ENCODE measurements around the gene VGF. TPM values are rescaled to one million over a fixed set of nuclear protein-coding genes. Genes with fewer than 3 reads are reported as not detected.

VGF gene
- total and polyA plus RNA-seq, 2 donors (not counting 3 experiments of a cell fraction or from before 2014, with no cell fraction given) = 0.03 TPM; not detected in 1

GRCh38 chr7:101155303-101155702 lies 10.1 kb downstream of the VGF start:
- BruUV-seq (replicated peaks) = TSS peak; percentile 25
- POLR2A ChIA-PET = interaction anchor here (0.7 kb wide), 1 partner anchor 54 kb away, joined by 3 read pairs; no protein-coding TSS in a partner anchor
- DNase-seq (ENCODE audit: low read depth, low spot score) (no peak), FAIRE-seq (no peak)
- Histone ChIP-seq H3K79me2 (ENCODE audit: control insufficient read depth, insufficient read depth, low read length) (peaks cover 10% of the 10 kb centered on the region), H3K27me3 (ENCODE audit: control insufficient read depth in 2 of 2, insufficient read depth in 2 of 2, low read length in 2 of 2) (peaks cover 0 to 4% of the 10 kb centered on the region in 2 experiments), H2AFZ (ENCODE audit: low read depth, low read length) (peak overlapping the region; percentile 62), H3K9ac (replicated peaks; ENCODE audit: extremely low read depth, insufficient read depth, low read length) (peak overlapping the region; percentile 64), H3K9me3 (replicated peaks; ENCODE audit: control insufficient read depth, insufficient read depth, low read length) (no peaks in the 10 kb centered on the region), H3K4me1 (ENCODE audit: control insufficient read depth, extremely low read depth, insufficient read depth, low read length) (peaks cover 6% of the 10 kb centered on the region), H3K4me2 (ENCODE audit: insufficient read depth, low read length) (peak overlapping the region; percentile 68), H3K27ac (ENCODE audit: insufficient read depth, low read depth, low read length) (no peak overlapping the region), H3K36me3 (ENCODE audit: control insufficient read depth in 2 of 2, extremely low read depth in 1 of 2, insufficient read depth in 2 of 2, low read length in 2 of 2) (peaks cover 5 to 19% of the 10 kb centered on the region in 2 experiments), H3K4me3 (replicated peaks in 1 of 3; ENCODE audit: insufficient read depth in 1 of 3, low read depth in 1 of 3, low read length in 3 of 3) (peak overlapping the region; percentile 61 to 84 (median 63)), H4K20me1 (replicated peaks; ENCODE audit: control insufficient read depth, extremely low read depth, insufficient read depth, low read length) (no peaks in the 10 kb centered on the region), H3K9me1 (replicated peaks; ENCODE audit: control insufficient read depth, extremely low read depth, insufficient read depth, low read length) (no peaks in the 10 kb centered on the region)
- dilution Hi-C loops (cut with MboI; ENCODE audit: extremely low pct_ligation_motif_present, low sequenced_read_pairs) (no loop called here), intact Hi-C loops (cut with micrococcal nuclease) (no loop called here)
- TF ChIP-seq FOS (IDR thresholded peaks at IDR 0.05; ENCODE audit: borderline replicate concordance, insufficient read depth, low read length) = no peak
- peak; percentile 6 for TF ChIP-seq EZH2 (IDR thresholded peaks at IDR 0.05; ENCODE audit: borderline replicate concordance, low read depth, low read length, severe bottlenecking)
- TF ChIP-seq JUN (IDR thresholded peaks at IDR 0.05; ENCODE audit: borderline replicate concordance, insufficient read depth, insufficient read length, low read depth) = no peak
- CTCF ChIA-PET = interaction anchor here (1.0 to 6.0 kb wide), 5 partner anchors 10 to 127 kb away, joined by 3 to 75 read pairs (median 12); partner anchors contain the start of genes PLOD3, VGF and ZNHIT1

- dilution Hi-C loops (cut with MboI; ENCODE audit: extremely low pct_ligation_motif_present, low sequenced_read_pairs) = no loop called here
- peaks cover 0 to 4% of the 10 kb centered on the region in 2 experiments for H3K27me3 ChIP-seq (ENCODE audit: control insufficient read depth in 2 of 2, insufficient read depth in 2 of 2, low read length in 2 of 2)
- CTCF ChIA-PET = interaction anchor here (1.0 to 6.0 kb wide), 6 partner anchors 11 to 128 kb away, joined by 3 to 75 read pairs (median 10); partner anchors contain the start of genes PLOD3, VGF and ZNHIT1
- BruUV-seq (replicated peaks) = no TSS peak
- peak overlapping the region; percentile 64 for H3K9ac ChIP-seq (replicated peaks; ENCODE audit: extremely low read depth, insufficient read depth, low read length)
- no peak overlapping the region for H3K27ac ChIP-seq (ENCODE audit: insufficient read depth, low read depth, low read length)
- POLR2A ChIA-PET = interaction anchor here (0.7 kb wide), 1 partner anchor 54 kb away, joined by 3 read pairs; no protein-coding TSS in a partner anchor
- H4K20me1 ChIP-seq (replicated peaks; ENCODE audit: control insufficient read depth, extremely low read depth, insufficient read depth, low read length) = no peaks in the 10 kb centered on the region
- H3K79me2 ChIP-seq (ENCODE audit: control insufficient read depth, insufficient read depth, low read length) = peaks cover 10% of the 10 kb centered on the region
- peaks cover 5 to 16% of the 10 kb centered on the region in 2 experiments for H3K36me3 ChIP-seq (ENCODE audit: control insufficient read depth in 2 of 2, extremely low read depth in 1 of 2, insufficient read depth in 2 of 2, low read length in 2 of 2)
- FAIRE-seq (peak; percentile 50), DNase-seq (ENCODE audit: low read depth, low spot score) (no peak)
- intact Hi-C loops (cut with micrococcal nuclease) = no loop called here
- H3K9me1 ChIP-seq (replicated peaks; ENCODE audit: control insufficient read depth, extremely low read depth, insufficient read depth, low read length) = no peaks in the 10 kb centered on the region
- no peaks in the 10 kb centered on the region for H3K9me3 ChIP-seq (replicated peaks; ENCODE audit: control insufficient read depth, insufficient read depth, low read length)
- H3K4me2 ChIP-seq (ENCODE audit: insufficient read depth, low read length) = peak overlapping the region; percentile 68
- peak overlapping the region; percentile 62 for H2AFZ ChIP-seq (ENCODE audit: low read depth, low read length)
- peak overlapping the region; percentile 61 to 84 (median 63) for H3K4me3 ChIP-seq (replicated peaks in 1 of 3; ENCODE audit: insufficient read depth in 1 of 3, low read depth in 1 of 3, low read length in 3 of 3)
- H3K4me1 ChIP-seq (ENCODE audit: control insufficient read depth, extremely low read depth, insufficient read depth, low read length) = peaks cover 6% of the 10 kb centered on the region
- no peak for TF ChIP-seq GATA2 (IDR thresholded peaks at IDR 0.05; ENCODE audit: insufficient read depth, insufficient read length, low read depth, low read length)
- TF ChIP-seq, protein P1, sequence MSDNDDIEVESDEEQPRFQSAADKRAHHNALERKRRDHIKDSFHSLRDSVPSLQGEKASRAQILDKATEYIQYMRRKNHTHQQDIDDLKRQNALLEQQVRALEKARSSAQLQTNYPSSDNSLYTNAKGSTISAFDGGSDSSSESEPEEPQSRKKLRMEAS (IDR thresholded peaks at IDR 0.05; ENCODE audit: insufficient read depth, insufficient read length) = no peak
- TF ChIP-seq, protein P2, sequence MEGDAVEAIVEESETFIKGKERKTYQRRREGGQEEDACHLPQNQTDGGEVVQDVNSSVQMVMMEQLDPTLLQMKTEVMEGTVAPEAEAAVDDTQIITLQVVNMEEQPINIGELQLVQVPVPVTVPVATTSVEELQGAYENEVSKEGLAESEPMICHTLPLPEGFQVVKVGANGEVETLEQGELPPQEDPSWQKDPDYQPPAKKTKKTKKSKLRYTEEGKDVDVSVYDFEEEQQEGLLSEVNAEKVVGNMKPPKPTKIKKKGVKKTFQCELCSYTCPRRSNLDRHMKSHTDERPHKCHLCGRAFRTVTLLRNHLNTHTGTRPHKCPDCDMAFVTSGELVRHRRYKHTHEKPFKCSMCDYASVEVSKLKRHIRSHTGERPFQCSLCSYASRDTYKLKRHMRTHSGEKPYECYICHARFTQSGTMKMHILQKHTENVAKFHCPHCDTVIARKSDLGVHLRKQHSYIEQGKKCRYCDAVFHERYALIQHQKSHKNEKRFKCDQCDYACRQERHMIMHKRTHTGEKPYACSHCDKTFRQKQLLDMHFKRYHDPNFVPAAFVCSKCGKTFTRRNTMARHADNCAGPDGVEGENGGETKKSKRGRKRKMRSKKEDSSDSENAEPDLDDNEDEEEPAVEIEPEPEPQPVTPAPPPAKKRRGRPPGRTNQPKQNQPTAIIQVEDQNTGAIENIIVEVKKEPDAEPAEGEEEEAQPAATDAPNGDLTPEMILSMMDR (IDR thresholded peaks at IDR 0.05; ENCODE audit: extremely low read depth in 1 of 2, insufficient read depth in 1 of 2, low read depth in 1 of 2, low read length in 2 of 2) = no peak
- TF ChIP-seq EZH2 (IDR thresholded peaks at IDR 0.05; ENCODE audit: borderline replicate concordance, low read depth, low read length, severe bottlenecking) = peak; percentile 11
- no peak for TF ChIP-seq POLR2AphosphoS5 (IDR thresholded peaks at IDR 0.05; ENCODE audit: insufficient read depth, low read depth, low read length)
- no peak for TF ChIP-seq MYC (IDR thresholded peaks at IDR 0.05; ENCODE audit: low read depth, low read length)
Measured at GRCh38 chr7:101154693-101155102, 10.7 kb downstream of the VGF start.

Measured in endothelial cell of umbilical vein (primary cell).